Measurements from ENCODE around the gene RASGRF1.
"Not testable (repeated sequence)": the region's sequence is repeated elsewhere in the genome, so short reads cannot be mapped to it uniquely, and the experiment has no call there.

Gene RASGRF1

GRCh38 chr15:79042213-79042928 is 48.2 kb downstream of the RASGRF1 start:
- no peak for DNase-seq (ENCODE audit: low read depth in 2 of 2, low spot score in 1 of 2)

GRCh38 chr15:79041601-79042168 is 48.9 kb downstream of the RASGRF1 start:
- no peak for DNase-seq (ENCODE audit: low read depth in 2 of 2, low spot score in 1 of 2)

- DNase-seq (ENCODE audit: low read depth in 2 of 2, low spot score in 1 of 2): no peak
Measured at GRCh38 chr15:79037848-79038247, 52.7 kb downstream of the RASGRF1 start.

- no peak for DNase-seq (ENCODE audit: low read depth in 2 of 2, low spot score in 1 of 2)
Measured at GRCh38 chr15:79036323-79036722, 54.3 kb downstream of the RASGRF1 start.

- DNase-seq (ENCODE audit: low read depth in 2 of 2, low spot score in 1 of 2): no peak
Measured at GRCh38 chr15:79035814-79036213, 54.8 kb downstream of the RASGRF1 start.

GRCh38 chr15:79035111-79035601 is 55.4 kb downstream of the RASGRF1 start:
- DNase-seq (ENCODE audit: low read depth in 2 of 2, low spot score in 1 of 2): no peak

GRCh38 chr15:79034284-79034683 is 56.3 kb downstream of the RASGRF1 start:
- no peak for DNase-seq (ENCODE audit: low read depth in 2 of 2, low spot score in 1 of 2)

GRCh38 chr15:79032656-79033055 is 57.9 kb downstream of the RASGRF1 start:
- DNase-seq (ENCODE audit: low read depth in 2 of 2, low spot score in 1 of 2): no peak

GRCh38 chr15:79031821-79032220 is 58.8 kb downstream of the RASGRF1 start:
- no peak for DNase-seq (ENCODE audit: low read depth in 2 of 2, low spot score in 1 of 2)

GRCh38 chr15:79031201-79031600 is 59.4 kb downstream of the RASGRF1 start:
- DNase-seq (ENCODE audit: low read depth in 2 of 2, low spot score in 1 of 2): no peak

GRCh38 chr15:79030470-79030869 is 60.1 kb downstream of the RASGRF1 start:
- DNase-seq (ENCODE audit: low read depth in 2 of 2, low spot score in 1 of 2): no peak

GRCh38 chr15:79028411-79028964 is 62.1 kb downstream of the RASGRF1 start:
- DNase-seq (ENCODE audit: low read depth in 2 of 2, low spot score in 1 of 2): no peak

- no peak for DNase-seq (ENCODE audit: low read depth in 2 of 2, low spot score in 1 of 2)
Measured at GRCh38 chr15:79027532-79028410, 62.8 kb downstream of the RASGRF1 start.

GRCh38 chr15:79025802-79026201 is 64.8 kb downstream of the RASGRF1 start:
- DNase-seq (ENCODE audit: low read depth in 2 of 2, low spot score in 1 of 2): no peak

GRCh38 chr15:79025201-79025600 is 65.4 kb downstream of the RASGRF1 start:
- no peak for DNase-seq (ENCODE audit: low read depth in 2 of 2, low spot score in 1 of 2)

GRCh38 chr15:79024493-79024892 is 66.1 kb downstream of the RASGRF1 start:
- not testable (repeated sequence) for DNase-seq (ENCODE audit: low read depth in 2 of 2, low spot score in 1 of 2)

- DNase-seq (ENCODE audit: low read depth in 2 of 2, low spot score in 1 of 2): no peak
Measured at GRCh38 chr15:79023918-79024317, 66.7 kb downstream of the RASGRF1 start.

GRCh38 chr15:79023546-79023890 is 67.1 kb downstream of the RASGRF1 start:
- DNase-seq (ENCODE audit: low read depth in 2 of 2, low spot score in 1 of 2): no peak

- no peak for DNase-seq (ENCODE audit: low read depth in 2 of 2, low spot score in 1 of 2)
Measured at GRCh38 chr15:79018960-79019359, 71.6 kb downstream of the RASGRF1 start.

- DNase-seq (ENCODE audit: low read depth in 2 of 2, low spot score in 1 of 2): no peak
Measured at GRCh38 chr15:79017953-79018352, 72.6 kb downstream of the RASGRF1 start.

GRCh38 chr15:79016527-79017170 is 73.9 kb downstream of the RASGRF1 start:
- DNase-seq (ENCODE audit: low read depth in 2 of 2, low spot score in 1 of 2): no peak

All from stimulated activated CD8-positive, alpha-beta memory T cell treated with anti-CD3 and anti-CD28 coated beads, Interleukin-4, amount 100 ng/mL, for 1 hour (primary cell).